Measurements from ENCODE around the gene EFR3B. TPM values are rescaled to one million over a fixed set of nuclear protein-coding genes. Genes with fewer than 3 reads are reported as not detected.

Gene EFR3B
- total and polyA plus RNA-seq, 2 of the 4 experiments (the other 2 are of a cell fraction), result 0.38 to 0.90 TPM

DNA sequence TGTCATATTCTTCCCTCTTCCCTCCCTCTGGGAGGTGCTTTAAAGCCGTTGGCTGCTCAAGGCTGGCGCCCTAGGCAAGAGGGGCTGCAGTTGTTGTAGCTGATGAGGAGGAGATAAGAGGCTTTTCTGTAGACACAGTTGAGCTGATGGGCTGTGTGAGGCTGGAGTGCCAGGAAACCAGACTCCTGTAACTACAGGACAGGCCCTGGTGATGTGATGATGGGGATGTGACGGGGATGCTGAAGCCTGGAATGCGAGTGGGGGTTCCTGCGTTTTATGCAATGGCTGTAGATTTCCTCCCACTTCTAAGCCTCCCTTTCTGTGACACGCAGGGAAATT is 5.7 kb upstream of the EFR3B start:
- dilution Hi-C loops (cut with HindIII; ENCODE audit: low sequenced_read_pairs, unreplicated experiment), result no loop called here
- no peak overlapping the region for H3K27ac ChIP-seq (ENCODE audit: insufficient read depth, low read length)
- peaks cover 4% of the 10 kb centered on the region; the same call in 1 of the 2 replicates for H3K9me3 ChIP-seq (ENCODE audit: control insufficient read depth, insufficient read depth, low read length)
- no peak overlapping the region for H2AK5ac ChIP-seq (ENCODE audit: low read depth, low read length)
- intact Hi-C loops (cut with micrococcal nuclease), result no loop called here
- H3K79me1 ChIP-seq (ENCODE audit: low read depth in 1 of 2, low read length in 2 of 2), result no peaks in the 10 kb centered on the region
- H4K91ac ChIP-seq (ENCODE audit: insufficient read depth, low read depth, low read length), result no peak overlapping the region
- ATAC-seq (ENCODE audit: low read depth) (no peak), DNase-seq (no peak)
- H3K23ac ChIP-seq (ENCODE audit: low read depth, low read length), result no peak overlapping the region
- no peak for TF ChIP-seq BHLHE40 (IDR thresholded peaks at IDR 0.05; ENCODE audit: low read depth, low read length)
- TF ChIP-seq, protein P1, sequence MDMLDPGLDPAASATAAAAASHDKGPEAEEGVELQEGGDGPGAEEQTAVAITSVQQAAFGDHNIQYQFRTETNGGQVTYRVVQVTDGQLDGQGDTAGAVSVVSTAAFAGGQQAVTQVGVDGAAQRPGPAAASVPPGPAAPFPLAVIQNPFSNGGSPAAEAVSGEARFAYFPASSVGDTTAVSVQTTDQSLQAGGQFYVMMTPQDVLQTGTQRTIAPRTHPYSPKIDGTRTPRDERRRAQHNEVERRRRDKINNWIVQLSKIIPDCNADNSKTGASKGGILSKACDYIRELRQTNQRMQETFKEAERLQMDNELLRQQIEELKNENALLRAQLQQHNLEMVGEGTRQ (IDR thresholded peaks at IDR 0.05; ENCODE audit: low read depth, low read length), result no peak
- no peak for TF ChIP-seq MAFK (IDR thresholded peaks at IDR 0.05; ENCODE audit: low read depth, low read length)
- no peak overlapping the region for H2BK20ac ChIP-seq (ENCODE audit: low read depth, low read length)
- H4K8ac ChIP-seq (ENCODE audit: low read depth in 2 of 2, low read length in 2 of 2), result no peak overlapping the region
- H2AFZ ChIP-seq (replicated peaks; ENCODE audit: low read length, poor library complexity), result no peak overlapping the region
- H3K9me1 ChIP-seq (ENCODE audit: insufficient read depth, low read length), result 0 out of 2 replicates have a peak, but pooled peaks cover 3% of the 10 kb centered on the region
- no peak overlapping the region for H3K14ac ChIP-seq (replicated peaks; ENCODE audit: low read depth, low read length)
- H2BK15ac ChIP-seq (ENCODE audit: low read depth, low read length), result no peak overlapping the region
- H2BK120ac ChIP-seq (ENCODE audit: low read depth, low read length), result no peak overlapping the region
- in situ Hi-C loops (cut with MboI; ENCODE audit: low sequenced_read_pairs), result no loop called here
- BruUV-seq (replicated peaks), result no TSS peak
- H3K4me3 ChIP-seq (ENCODE audit: insufficient read depth, low read depth, low read length), result no peak overlapping the region
- CTCF ChIA-PET, result no interaction called here
- no peak overlapping the region for H2BK5ac ChIP-seq (ENCODE audit: low read depth, low read length, poor library complexity, severe bottlenecking)
- no peak overlapping the region for H3K4me2 ChIP-seq (ENCODE audit: low read depth, low read length)
- H3K4ac ChIP-seq (ENCODE audit: low read depth, low read length), result no peak overlapping the region
- no peaks in the 10 kb centered on the region; the same call in 1 of the 2 replicates for H3K4me1 ChIP-seq (ENCODE audit: control insufficient read depth, insufficient read depth, low read length)
- no peak overlapping the region for H2AK9ac ChIP-seq (replicated peaks; ENCODE audit: low read depth, low read length, poor library complexity)
- H3K36me3 ChIP-seq (ENCODE audit: control insufficient read depth, insufficient read depth, low read length), result no peaks in the 10 kb centered on the region
- no peak overlapping the region for H3K9ac ChIP-seq (ENCODE audit: low read depth, low read length)
- H3K27me3 ChIP-seq (ENCODE audit: control insufficient read depth, insufficient read depth, low read length), result peaks cover 59% of the 10 kb centered on the region
- no peak overlapping the region for H3K56ac ChIP-seq (ENCODE audit: extremely low read depth, insufficient read depth, low read length)
- POLR2A ChIA-PET (ENCODE audit: unreplicated experiment), result no interaction called here
- no CpG with 5 or more reads among the region's 6 CpGs for WGBS, 2 experiments (ENCODE audit: extremely low coverage in 2 of 2, insufficient read length in 1 of 2)
- H4K5ac ChIP-seq (ENCODE audit: low read depth, low read length), result no peak overlapping the region
- no peaks in the 10 kb centered on the region for H4K20me1 ChIP-seq (ENCODE audit: insufficient read depth, low read length)
- H3K18ac ChIP-seq (ENCODE audit: low read depth, low read length), result no peak overlapping the region

Data from IMR-90 (cell line).